Mammary epithelial cell (primary cell): ENCODE measurements around the gene PAK4.

Source experiments
- EZH2 ChIP-seq: IDR thresholded peaks from 2 replicates; pipeline ENCODE4 v1.6.1; 2012; ENCODE audit warnings: low read length, inconsistent platforms, borderline replicate concordance
- TF ChIP-seq, protein P1 (sequence below), 2 donors: IDR thresholded peaks in 1 of 2; conservative IDR thresholded peaks in 1 of 2; 2 replicates each; pipeline ENCODE4 v1.5.1; 2011 to 2012; ENCODE audit warnings: inconsistent platforms in 2 of 2, low read length in 2 of 2, mild to moderate bottlenecking in 2 of 2, control low read depth in 1 of 2, low read depth in 1 of 2; ENCODE audit not compliant: insufficient read depth in 1 of 2; ENCODE audit errors: extremely low read depth in 1 of 2

DNA sequence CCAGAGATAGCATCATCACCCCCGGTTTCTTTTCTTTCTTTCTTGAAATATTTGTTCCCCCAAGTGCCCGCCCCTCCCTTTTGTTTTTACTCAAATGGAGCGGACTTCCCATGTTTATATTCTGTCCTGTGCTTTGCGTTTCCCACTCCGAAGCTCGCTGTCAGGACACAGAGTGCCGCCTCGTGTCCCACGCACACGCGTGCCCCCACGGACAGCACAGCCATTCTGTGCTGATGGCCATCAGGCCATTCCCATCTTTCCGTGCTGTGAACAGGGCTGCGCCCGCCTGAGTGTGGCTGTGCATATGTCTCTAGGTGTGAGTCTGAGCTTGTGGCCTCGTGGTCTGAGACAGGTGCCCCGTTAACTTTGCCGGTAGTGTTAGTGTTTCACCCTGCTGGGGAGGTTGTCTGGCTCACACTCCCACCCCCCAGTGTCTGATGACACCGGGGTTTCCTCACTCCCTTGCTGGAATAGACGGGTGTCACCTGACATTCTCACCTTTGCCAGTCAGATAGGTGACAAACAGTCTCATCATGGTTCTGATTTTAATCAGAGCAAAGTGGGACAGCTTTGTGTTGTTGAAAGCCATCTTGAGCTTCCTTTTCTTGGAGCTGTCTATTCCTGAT, 6.9 kb downstream of the PAK4 start:
- TF ChIP-seq, protein P1, sequence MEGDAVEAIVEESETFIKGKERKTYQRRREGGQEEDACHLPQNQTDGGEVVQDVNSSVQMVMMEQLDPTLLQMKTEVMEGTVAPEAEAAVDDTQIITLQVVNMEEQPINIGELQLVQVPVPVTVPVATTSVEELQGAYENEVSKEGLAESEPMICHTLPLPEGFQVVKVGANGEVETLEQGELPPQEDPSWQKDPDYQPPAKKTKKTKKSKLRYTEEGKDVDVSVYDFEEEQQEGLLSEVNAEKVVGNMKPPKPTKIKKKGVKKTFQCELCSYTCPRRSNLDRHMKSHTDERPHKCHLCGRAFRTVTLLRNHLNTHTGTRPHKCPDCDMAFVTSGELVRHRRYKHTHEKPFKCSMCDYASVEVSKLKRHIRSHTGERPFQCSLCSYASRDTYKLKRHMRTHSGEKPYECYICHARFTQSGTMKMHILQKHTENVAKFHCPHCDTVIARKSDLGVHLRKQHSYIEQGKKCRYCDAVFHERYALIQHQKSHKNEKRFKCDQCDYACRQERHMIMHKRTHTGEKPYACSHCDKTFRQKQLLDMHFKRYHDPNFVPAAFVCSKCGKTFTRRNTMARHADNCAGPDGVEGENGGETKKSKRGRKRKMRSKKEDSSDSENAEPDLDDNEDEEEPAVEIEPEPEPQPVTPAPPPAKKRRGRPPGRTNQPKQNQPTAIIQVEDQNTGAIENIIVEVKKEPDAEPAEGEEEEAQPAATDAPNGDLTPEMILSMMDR (conservative IDR thresholded peaks at IDR 0.05 in 1 of 2, IDR thresholded peaks at IDR 0.05 in 1 of 2; ENCODE audit: extremely low read depth in 1 of 2, insufficient read depth in 1 of 2, low read depth in 1 of 2, low read length in 2 of 2): no peak
- no peak for TF ChIP-seq EZH2
